ENCODE measurements around the gene TRMT1. TPM values are rescaled to one million over a fixed set of nuclear protein-coding genes. Genes with fewer than 3 reads are reported as not detected.

TRMT1 gene
- total RNA-seq, 4 donors from 2014 or later = 35.1 to 46.2 (median 40.6) TPM

GRCh38 chr19:13104848-13105711 is 11.5 kb downstream of the TRMT1 start:
- WGBS = 62% methylated on average over 23 of the region's 29 CpGs
- H3K9me3 ChIP-seq = no peaks in the 10 kb centered on the region
- H3K36me3 ChIP-seq = peaks cover 19% of the 10 kb centered on the region
- H3K4me3 ChIP-seq = peak overlapping the region; percentile 28
- TF ChIP-seq, protein P1, sequence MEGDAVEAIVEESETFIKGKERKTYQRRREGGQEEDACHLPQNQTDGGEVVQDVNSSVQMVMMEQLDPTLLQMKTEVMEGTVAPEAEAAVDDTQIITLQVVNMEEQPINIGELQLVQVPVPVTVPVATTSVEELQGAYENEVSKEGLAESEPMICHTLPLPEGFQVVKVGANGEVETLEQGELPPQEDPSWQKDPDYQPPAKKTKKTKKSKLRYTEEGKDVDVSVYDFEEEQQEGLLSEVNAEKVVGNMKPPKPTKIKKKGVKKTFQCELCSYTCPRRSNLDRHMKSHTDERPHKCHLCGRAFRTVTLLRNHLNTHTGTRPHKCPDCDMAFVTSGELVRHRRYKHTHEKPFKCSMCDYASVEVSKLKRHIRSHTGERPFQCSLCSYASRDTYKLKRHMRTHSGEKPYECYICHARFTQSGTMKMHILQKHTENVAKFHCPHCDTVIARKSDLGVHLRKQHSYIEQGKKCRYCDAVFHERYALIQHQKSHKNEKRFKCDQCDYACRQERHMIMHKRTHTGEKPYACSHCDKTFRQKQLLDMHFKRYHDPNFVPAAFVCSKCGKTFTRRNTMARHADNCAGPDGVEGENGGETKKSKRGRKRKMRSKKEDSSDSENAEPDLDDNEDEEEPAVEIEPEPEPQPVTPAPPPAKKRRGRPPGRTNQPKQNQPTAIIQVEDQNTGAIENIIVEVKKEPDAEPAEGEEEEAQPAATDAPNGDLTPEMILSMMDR (IDR thresholded peaks at IDR 0.05) = no peak
- TF ChIP-seq POLR2AphosphoS5 (IDR thresholded peaks at IDR 0.05) = no peak
- no peak for TF ChIP-seq EP300 (IDR thresholded peaks at IDR 0.05)
- no peak for TF ChIP-seq POLR2A (IDR thresholded peaks at IDR 0.05)
- no peaks in the 10 kb centered on the region for H3K27me3 ChIP-seq
- DNase-seq (ENCODE audit: low spot score in 2 of 2) = no peak
- peak overlapping the region; percentile 40 for H3K27ac ChIP-seq
- H3K4me1 ChIP-seq = peaks cover 31% of the 10 kb centered on the region

GRCh38 chr19:13104360-13104847 is 12.1 kb downstream of the TRMT1 start:
- H3K4me1 ChIP-seq = peaks cover 37% of the 10 kb centered on the region
- no peak for DNase-seq (ENCODE audit: low spot score in 2 of 2)
- H3K36me3 ChIP-seq = peaks cover 12% of the 10 kb centered on the region
- WGBS = 57% methylated on average over 9 of the region's 33 CpGs
- TF ChIP-seq EP300 (IDR thresholded peaks at IDR 0.05) = no peak
- TF ChIP-seq, protein P1 (IDR thresholded peaks at IDR 0.05) = peak; percentile 31 to 79
- peak in 2 of 3 donors; percentile 46 to 75 for TF ChIP-seq POLR2AphosphoS5 (IDR thresholded peaks at IDR 0.05)
- TF ChIP-seq POLR2A (IDR thresholded peaks at IDR 0.05) = no peak
- peak overlapping the region; percentile 40 for H3K27ac ChIP-seq
- H3K4me3 ChIP-seq = peak overlapping the region; percentile 28
- H3K9me3 ChIP-seq = no peaks in the 10 kb centered on the region
- no peaks in the 10 kb centered on the region for H3K27me3 ChIP-seq

GRCh38 chr19:13103581-13104359 is 12.8 kb downstream of the TRMT1 start:
- H3K27ac ChIP-seq = peak overlapping the region; percentile 71
- WGBS = 77% methylated on average over 12 of the region's 13 CpGs
- no peak for DNase-seq (ENCODE audit: low spot score in 2 of 2)
- TF ChIP-seq EP300 (IDR thresholded peaks at IDR 0.05) = no peak
- peak overlapping the region; percentile 53 for H3K4me3 ChIP-seq
- H3K4me1 ChIP-seq = peaks cover 43% of the 10 kb centered on the region
- no peaks in the 10 kb centered on the region for H3K27me3 ChIP-seq
- peaks cover 7% of the 10 kb centered on the region for H3K36me3 ChIP-seq
- no peaks in the 10 kb centered on the region for H3K9me3 ChIP-seq

DNA sequence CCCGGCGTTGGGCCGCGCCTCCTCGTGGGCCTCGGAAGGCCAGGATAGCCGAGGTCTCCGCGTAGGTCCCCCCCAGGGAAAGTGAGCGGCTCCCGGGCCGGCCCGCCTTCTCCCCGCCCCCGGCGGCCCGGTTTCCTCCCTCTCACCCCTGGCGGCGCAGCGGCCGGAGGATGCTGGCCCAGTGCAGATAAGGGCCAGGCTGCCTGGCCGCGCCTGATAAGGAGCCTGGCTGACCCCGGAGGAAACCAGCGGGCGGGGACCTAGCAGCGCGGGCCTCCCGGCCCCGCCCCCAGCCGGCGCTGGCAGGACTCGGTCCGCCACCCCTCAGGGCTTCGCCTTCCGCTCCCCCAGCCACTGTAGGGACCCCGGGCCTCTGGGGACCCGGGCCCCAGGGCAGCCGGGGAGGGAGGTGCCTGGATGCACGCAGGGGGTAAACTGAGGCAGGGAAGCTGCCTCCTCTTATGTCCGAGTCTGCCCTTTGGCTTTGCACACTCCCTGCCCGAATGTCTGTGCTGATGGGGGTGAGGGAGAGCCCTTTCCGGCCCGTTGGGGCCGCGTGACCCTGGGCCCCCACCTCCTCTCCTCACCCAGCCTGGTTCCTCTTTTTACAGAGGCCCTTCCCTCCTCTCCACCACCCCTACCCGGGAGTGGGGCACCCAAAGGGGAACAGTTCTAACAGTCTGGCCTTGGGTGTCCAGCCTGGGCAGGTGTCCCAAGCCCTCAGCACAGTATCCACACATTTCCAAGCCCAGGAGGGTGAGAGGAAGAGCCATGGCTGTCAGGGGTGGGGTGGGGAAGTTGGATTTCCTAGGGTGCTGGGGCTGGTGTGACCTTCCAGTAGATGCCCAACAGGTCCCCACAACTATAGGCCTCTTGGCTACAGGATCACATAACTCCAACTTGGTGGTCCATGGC is 13.6 kb downstream of the TRMT1 start, which contains the start of gene LYL1:
Gene LYL1, minus strand, starts transcription at position 193 of the 915 bp plus-strand sequence. CDS start 1,687 bp downstream, outside the sequence.
- H3K27ac ChIP-seq = peak within 1 kb of the TSS; percentile 71

DNA sequence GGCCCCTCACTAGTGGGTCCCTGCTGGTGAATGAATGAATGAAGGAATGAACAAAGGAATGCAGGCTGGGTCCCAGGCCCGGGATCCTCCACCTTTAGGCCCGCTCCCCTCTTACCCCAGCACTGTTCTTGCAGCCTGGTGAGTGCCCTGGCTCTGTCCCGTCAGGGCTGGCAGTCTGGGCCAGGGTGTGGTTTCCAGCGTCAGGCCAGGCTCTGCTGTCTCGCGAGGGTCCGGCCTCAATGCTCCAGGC is 14.2 kb downstream of the TRMT1 start:
- H3K4me1 ChIP-seq = peaks cover 57% of the 10 kb centered on the region
- no peaks in the 10 kb centered on the region for H3K9me3 ChIP-seq
- H3K36me3 ChIP-seq = peaks cover 3% of the 10 kb centered on the region
- no peaks in the 10 kb centered on the region for H3K27me3 ChIP-seq
- no peak for TF ChIP-seq POLR2AphosphoS5 (IDR thresholded peaks at IDR 0.05)
- TF ChIP-seq EP300 (IDR thresholded peaks at IDR 0.05) = no peak
- TF ChIP-seq, protein P1 (IDR thresholded peaks at IDR 0.05) = no peak
- TF ChIP-seq POLR2A (IDR thresholded peaks at IDR 0.05) = no peak
- DNase-seq (ENCODE audit: low spot score in 2 of 2) = no peak
- 0% methylated on average over 3 of the region's 7 CpGs for WGBS
- peak overlapping the region; percentile 71 for H3K27ac ChIP-seq
- H3K4me3 ChIP-seq = peak overlapping the region; percentile 53

More for the DNA sequence above, 13.6 kb downstream of the TRMT1 start, which contains the start of gene LYL1:
- peaks cover 51% of the 10 kb centered on the region for H3K4me1 ChIP-seq
- DNase-seq (ENCODE audit: low spot score in 2 of 2) = no peak
- no peaks in the 10 kb centered on the region for H3K27me3 ChIP-seq
- TF ChIP-seq POLR2AphosphoS5 (IDR thresholded peaks at IDR 0.05) (peak in 2 of 3 donors; percentile 56 to 73), POLR2A (IDR thresholded peaks at IDR 0.05) (no peak)
- H3K36me3 ChIP-seq = peaks cover 7% of the 10 kb centered on the region
- H3K4me3 ChIP-seq = peak within 1 kb of the TSS; percentile 53
- WGBS = 4% methylated on average over 4 of the region's 47 CpGs
- no peaks in the 10 kb centered on the region for H3K9me3 ChIP-seq
